ENCODE data around the gene UGGT1. TPM values are rescaled to one million over a fixed set of nuclear protein-coding genes. Genes with fewer than 3 reads are reported as not detected.

Gene UGGT1
- total and polyA plus RNA-seq, 2 donors (not counting 3 experiments of a cell fraction or from before 2014, with no cell fraction given), result 27.6 to 83.2 TPM

DNA sequence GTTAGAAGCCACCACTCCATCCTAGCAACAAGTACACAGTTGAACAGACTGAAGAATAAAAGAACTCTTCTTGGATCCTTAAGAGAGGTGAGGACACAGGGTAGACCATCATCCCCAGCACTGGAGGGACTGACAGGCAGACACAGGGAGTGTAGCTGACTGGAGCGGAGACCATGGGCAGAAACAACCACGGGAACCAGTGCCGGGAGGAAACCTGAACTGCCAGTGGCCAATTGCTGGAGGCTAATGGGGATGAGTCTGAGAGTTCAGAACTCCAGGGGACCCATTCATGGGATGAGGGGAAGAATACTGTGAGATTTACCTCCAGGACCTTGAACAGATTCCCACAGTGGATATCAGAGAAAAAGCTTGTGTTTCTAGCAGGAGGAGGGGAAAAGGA is 150.9 kb downstream of the UGGT1 start:
- no peak overlapping the region for H3K27ac ChIP-seq (ENCODE audit: insufficient read depth, low read depth, low read length)
- ChIA-PET POLR2A (no interaction called here), CTCF (interaction anchor here (1.3 kb wide), 1 partner anchor 9 kb away, joined by 3 read pairs; no protein-coding TSS in a partner anchor)
- H3K9me3 ChIP-seq (replicated peaks; ENCODE audit: control insufficient read depth, insufficient read depth, low read length), result no peaks in the 10 kb centered on the region
- H3K4me3 ChIP-seq (replicated peaks in 1 of 3; ENCODE audit: insufficient read depth in 1 of 3, low read depth in 1 of 3, low read length in 3 of 3), result no peak overlapping the region
- FAIRE-seq, result no peak
- dilution Hi-C loops (cut with MboI; ENCODE audit: extremely low pct_ligation_motif_present, low sequenced_read_pairs) (no loop called here), intact Hi-C loops (cut with micrococcal nuclease) (no loop called here)
- no peaks in the 10 kb centered on the region for H3K36me3 ChIP-seq (ENCODE audit: control insufficient read depth in 2 of 2, extremely low read depth in 1 of 2, insufficient read depth in 2 of 2, low read length in 2 of 2)
- H3K9me1 ChIP-seq (replicated peaks; ENCODE audit: control insufficient read depth, extremely low read depth, insufficient read depth, low read length), result no peaks in the 10 kb centered on the region
- H3K27me3 ChIP-seq (ENCODE audit: control insufficient read depth in 2 of 2, insufficient read depth in 2 of 2, low read length in 2 of 2), result peaks cover 2 to 8% of the 10 kb centered on the region in 2 experiments
- peaks cover under 1% of the 10 kb centered on the region for H3K4me1 ChIP-seq (ENCODE audit: control insufficient read depth, extremely low read depth, insufficient read depth, low read length)
- no peak for TF ChIP-seq POLR2A (IDR thresholded peaks at IDR 0.05; ENCODE audit: low read depth, low read length)
- no peak for DNase-seq (ENCODE audit: low read depth, low spot score)
- H3K9ac ChIP-seq (replicated peaks; ENCODE audit: extremely low read depth, insufficient read depth, low read length), result no peak overlapping the region
- H3K79me2 ChIP-seq (ENCODE audit: control insufficient read depth, insufficient read depth, low read length), result no peaks in the 10 kb centered on the region
- H3K4me2 ChIP-seq (ENCODE audit: insufficient read depth, low read length), result no peak overlapping the region
- no TSS peak for BruUV-seq (replicated peaks)
- H2AFZ ChIP-seq (ENCODE audit: low read depth, low read length), result no peak overlapping the region
- no peaks in the 10 kb centered on the region for H4K20me1 ChIP-seq (replicated peaks; ENCODE audit: control insufficient read depth, extremely low read depth, insufficient read depth, low read length)

Small RNAs within 50 kb of the gene (small RNA-seq; reads per million reads assigned to genes)
- gene AC108059.2 (ENCODE audit: insufficient read depth, insufficient read length, low read depth, low replicate concordance) (not detected), gene AC108059.3 (ENCODE audit: insufficient read depth, insufficient read length, low read depth, low replicate concordance) (not detected), gene DYNLT3P2 (ENCODE audit: insufficient read depth, insufficient read length, low read depth, low replicate concordance) (not detected), gene RF00019 (ENCODE audit: insufficient read depth, insufficient read length, low read depth, low replicate concordance) (not detected)

Other genes starting within 250 kb of the UGGT1 start
- 44.1 and 44.5 TPM in 2 replicates for gene POLR2D, start 233.0 kb upstream of the UGGT1 start, total RNA-seq
- gene POLR2D, start 233.0 kb upstream of the UGGT1 start, polyA plus RNA-seq, result 8.1 and 10.0 TPM in 2 replicates
- gene AMMECR1L, start 205.2 kb upstream of the UGGT1 start, total RNA-seq, result 20.7 and 21.5 TPM in 2 replicates
- 12.1 and 14.8 TPM in 2 replicates for gene AMMECR1L, start 205.2 kb upstream of the UGGT1 start, polyA plus RNA-seq
- gene SAP130, start 63.1 kb upstream of the UGGT1 start, total RNA-seq, result 30.4 and 34.3 TPM in 2 replicates
- gene SAP130, start 63.1 kb upstream of the UGGT1 start, polyA plus RNA-seq, result 26.1 and 26.8 TPM in 2 replicates
- gene HS6ST1, start 227.7 kb downstream of the UGGT1 start, total RNA-seq, result 15.4 and 19.4 TPM in 2 replicates
- 12.8 and 14.9 TPM in 2 replicates for gene HS6ST1, start 227.7 kb downstream of the UGGT1 start, polyA plus RNA-seq

All from endothelial cell of umbilical vein (primary cell).